Adipocyte (in vitro differentiated cells): Measurements from ENCODE around the gene DHX38.
A peak's percentile ranks its signal among the peaks of the same experiment; 100 is the strongest.

ENCODE experiments used
- DNase-seq: peaks from one replicate; pipeline ENCODE4 v3.0.0-alpha.2; 2015; ENCODE audit warnings: low read depth
- H3K27me3 ChIP-seq: replicated peaks from 2 replicates; pipeline ENCODE4 v1.7.0; 2013; ENCODE audit warnings: mild to moderate bottlenecking, low read length, moderate library complexity; ENCODE audit not compliant: control insufficient read depth, insufficient read depth
- H3K36me3 ChIP-seq: 2 replicates; pipeline ENCODE4 v1.7.0; 2013; ENCODE audit warnings: low read length, mild to moderate bottlenecking, moderate library complexity; ENCODE audit not compliant: control insufficient read depth, insufficient read depth, severe bottlenecking
- H3K4me1 ChIP-seq: 2 replicates; pipeline ENCODE4 v1.7.0; 2013; ENCODE audit warnings: mild to moderate bottlenecking, low read length, moderate library complexity; ENCODE audit not compliant: control insufficient read depth, insufficient read depth
- H3K4me3 ChIP-seq: 2 replicates; pipeline ENCODE4 v1.7.0; 2013; ENCODE audit warnings: mild to moderate bottlenecking, low read length, moderate library complexity
- H3K9ac ChIP-seq: 2 replicates; pipeline ENCODE4 v1.7.0; 2013; ENCODE audit warnings: mild to moderate bottlenecking, low read length, moderate library complexity
- H3K9me3 ChIP-seq: 2 replicates; pipeline ENCODE4 v1.7.0; 2013; ENCODE audit warnings: mild to moderate bottlenecking, low read length, moderate library complexity; ENCODE audit not compliant: control insufficient read depth

Gene DHX38

GRCh38 chr16:72124761-72125634, 31.4 kb downstream of the DHX38 start:
- Histone ChIP-seq H3K4me1 (peaks cover 4% of the 10 kb centered on the region), H3K9ac (no peak overlapping the region), H3K27me3 (no peaks in the 10 kb centered on the region), H3K36me3 (no peaks in the 10 kb centered on the region), H3K4me3 (no peak overlapping the region), H3K9me3 (no peaks in the 10 kb centered on the region)
- peak; percentile 82 for DNase-seq

- no peak overlapping the region for H3K9ac ChIP-seq
- DNase-seq = no peak
- H3K4me1 ChIP-seq = peaks cover 4% of the 10 kb centered on the region
- H3K4me3 ChIP-seq = no peak overlapping the region
- no peaks in the 10 kb centered on the region for H3K27me3 ChIP-seq
- H3K9me3 ChIP-seq = no peaks in the 10 kb centered on the region
- H3K36me3 ChIP-seq = no peaks in the 10 kb centered on the region
These were observed 32.2 kb downstream of the DHX38 start for GRCh38 chr16:72125635-72126428.

GRCh38 chr16:72126429-72126765, 32.8 kb downstream of the DHX38 start:
- no peak overlapping the region for H3K9ac ChIP-seq
- H3K9me3 ChIP-seq = no peaks in the 10 kb centered on the region
- peaks cover 4% of the 10 kb centered on the region for H3K4me1 ChIP-seq
- H3K36me3 ChIP-seq = no peaks in the 10 kb centered on the region
- no peaks in the 10 kb centered on the region for H3K27me3 ChIP-seq
- H3K4me3 ChIP-seq = no peak overlapping the region
- no peak for DNase-seq

- no peak for DNase-seq
- no peaks in the 10 kb centered on the region for H3K36me3 ChIP-seq
- H3K27me3 ChIP-seq = no peaks in the 10 kb centered on the region
- H3K4me1 ChIP-seq = peaks cover 4% of the 10 kb centered on the region
- no peak overlapping the region for H3K4me3 ChIP-seq
- no peaks in the 10 kb centered on the region for H3K9me3 ChIP-seq
- H3K9ac ChIP-seq = no peak overlapping the region
These were observed 35.1 kb downstream of the DHX38 start for GRCh38 chr16:72128701-72129100.

GRCh38 chr16:72129976-72130656, 36.5 kb downstream of the DHX38 start:
- H3K36me3 ChIP-seq = no peaks in the 10 kb centered on the region
- no peaks in the 10 kb centered on the region for H3K27me3 ChIP-seq
- no peak overlapping the region for H3K4me3 ChIP-seq
- DNase-seq = no peak
- no peak overlapping the region for H3K9ac ChIP-seq
- H3K9me3 ChIP-seq = no peaks in the 10 kb centered on the region
- H3K4me1 ChIP-seq = peaks cover 3% of the 10 kb centered on the region

- no peaks in the 10 kb centered on the region for H3K4me1 ChIP-seq
- DNase-seq = no peak
- H3K9ac ChIP-seq = no peak overlapping the region
- H3K4me3 ChIP-seq = no peak overlapping the region
- no peaks in the 10 kb centered on the region for H3K36me3 ChIP-seq
- H3K9me3 ChIP-seq = no peaks in the 10 kb centered on the region
- H3K27me3 ChIP-seq = no peaks in the 10 kb centered on the region
These were observed 37.4 kb downstream of the DHX38 start for GRCh38 chr16:72131036-72131435.

- no peaks in the 10 kb centered on the region for H3K4me1 ChIP-seq
- H3K4me3 ChIP-seq = no peak overlapping the region
- no peaks in the 10 kb centered on the region for H3K36me3 ChIP-seq
- no peak for DNase-seq
- H3K9me3 ChIP-seq = no peaks in the 10 kb centered on the region
- no peaks in the 10 kb centered on the region for H3K27me3 ChIP-seq
- no peak overlapping the region for H3K9ac ChIP-seq
These were observed 39.1 kb downstream of the DHX38 start for GRCh38 chr16:72132726-72133125.

GRCh38 chr16:72134507-72134906, 40.9 kb downstream of the DHX38 start:
- Histone ChIP-seq H3K27me3 (no peaks in the 10 kb centered on the region), H3K9me3 (no peaks in the 10 kb centered on the region), H3K4me1 (no peaks in the 10 kb centered on the region), H3K9ac (no peak overlapping the region), H3K4me3 (no peak overlapping the region), H3K36me3 (no peaks in the 10 kb centered on the region)
- DNase-seq = no peak

GRCh38 chr16:72137380-72138063, 43.9 kb downstream of the DHX38 start:
- H3K4me1 ChIP-seq = no peaks in the 10 kb centered on the region
- H3K9me3 ChIP-seq = no peaks in the 10 kb centered on the region
- no peaks in the 10 kb centered on the region for H3K27me3 ChIP-seq
- no peak overlapping the region for H3K4me3 ChIP-seq
- H3K9ac ChIP-seq = no peak overlapping the region
- H3K36me3 ChIP-seq = no peaks in the 10 kb centered on the region
- DNase-seq = no peak

GRCh38 chr16:72138064-72138572, 44.5 kb downstream of the DHX38 start:
- Histone ChIP-seq H3K4me1 (no peaks in the 10 kb centered on the region), H3K27me3 (no peaks in the 10 kb centered on the region), H3K4me3 (no peak overlapping the region), H3K36me3 (no peaks in the 10 kb centered on the region), H3K9ac (no peak overlapping the region), H3K9me3 (no peaks in the 10 kb centered on the region)
- DNase-seq = no peak
